AG04450 (cell line): ENCODE data around the gene EEIG1. TPM values are rescaled to one million over a fixed set of nuclear protein-coding genes. Genes with fewer than 3 reads are reported as not detected.

Experiments
- CTCF ChIA-PET: fragments of 300-600, 350-600 bp; formaldehyde crosslinking; extraction: SDS; loops from one replicate; lab custom pipeline; 2022; ENCODE audit warnings: antibody characterized with exemption, inconsistent platforms; lab: Charles Lee
- POLR2A ChIA-PET: fragments of 350-600 bp; formaldehyde crosslinking; extraction: SDS; loops from one replicate; lab custom pipeline; 2021; ENCODE audit warnings: antibody characterized with exemption, inconsistent platforms; lab: Yijun Ruan, JAX
- DNase-seq: peaks from one replicate; pipeline ENCODE4 v3.0.0-alpha.2; 2011; ENCODE audit warnings: low read depth, low spot score
- H3K27ac ChIP-seq: one replicate; pipeline ENCODE4 v1.5.1; 2012; ENCODE audit warnings: low read depth, low read length, control low read depth
- H3K27me3 ChIP-seq: one replicate; pipeline ENCODE4 v1.6.0; 2012; ENCODE audit warnings: low read length; ENCODE audit not compliant: control insufficient read depth, insufficient read depth
- H3K4me3 ChIP-seq: 2 replicates; pipeline ENCODE4 v1.5.1; 2011; ENCODE audit warnings: mild to moderate bottlenecking, low read depth, low read length, control low read depth
- H3K9me3 ChIP-seq: 2 replicates; pipeline ENCODE4 v1.5.1; 2012; ENCODE audit warnings: low read length; ENCODE audit not compliant: control insufficient read depth, insufficient read depth
- polyA plus RNA-seq: library from polyadenylated mRNA; depleted of rRNA; stranded (reverse); fragments of >200 nt; gene quantifications from 2 replicates; pipeline ENCODE4 v1.2.3, GENCODE V29; 2011
- TF ChIP-seq, protein P1 (sequence below): IDR thresholded peaks from 2 replicates; pipeline ENCODE4 v1.5.1; 2011; ENCODE audit warnings: low read depth, low read length, control low read depth, inconsistent platforms

Gene EEIG1
- polyA plus RNA-seq, 1 experiment = 8.3 TPM

DNA sequence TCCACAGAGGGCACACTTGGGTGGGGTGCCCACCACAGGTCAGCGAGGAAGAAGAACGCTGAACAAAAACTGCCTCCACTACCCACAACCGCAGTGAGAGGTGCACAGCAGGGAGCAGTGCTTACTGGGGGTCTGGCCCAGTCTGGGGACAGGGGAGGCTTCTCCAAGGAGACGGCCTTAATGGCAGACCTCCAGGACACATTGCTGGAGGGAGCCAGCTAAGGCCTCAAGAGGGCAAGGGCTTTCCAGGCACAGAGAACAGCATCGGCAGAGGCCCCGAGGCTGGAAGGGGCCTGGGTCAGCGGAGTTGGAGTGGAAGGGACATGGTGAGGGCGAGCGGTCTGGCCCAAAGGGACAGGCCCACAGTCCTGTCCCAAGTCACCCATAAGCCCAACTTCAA lies 34.8 kb downstream of the EEIG1 start:
- no peak overlapping the region for H3K27ac ChIP-seq
- H3K27me3 ChIP-seq = no peaks in the 10 kb centered on the region
- no peak overlapping the region for H3K4me3 ChIP-seq
- ChIA-PET CTCF (interaction anchor here (1.3 to 2.8 kb wide), 2 partner anchors 17 to 172 kb away, joined by 5 to 14 read pairs; no protein-coding TSS in a partner anchor), POLR2A (no interaction called here)
- H3K9me3 ChIP-seq = no peaks in the 10 kb centered on the region
- TF ChIP-seq, protein P1, sequence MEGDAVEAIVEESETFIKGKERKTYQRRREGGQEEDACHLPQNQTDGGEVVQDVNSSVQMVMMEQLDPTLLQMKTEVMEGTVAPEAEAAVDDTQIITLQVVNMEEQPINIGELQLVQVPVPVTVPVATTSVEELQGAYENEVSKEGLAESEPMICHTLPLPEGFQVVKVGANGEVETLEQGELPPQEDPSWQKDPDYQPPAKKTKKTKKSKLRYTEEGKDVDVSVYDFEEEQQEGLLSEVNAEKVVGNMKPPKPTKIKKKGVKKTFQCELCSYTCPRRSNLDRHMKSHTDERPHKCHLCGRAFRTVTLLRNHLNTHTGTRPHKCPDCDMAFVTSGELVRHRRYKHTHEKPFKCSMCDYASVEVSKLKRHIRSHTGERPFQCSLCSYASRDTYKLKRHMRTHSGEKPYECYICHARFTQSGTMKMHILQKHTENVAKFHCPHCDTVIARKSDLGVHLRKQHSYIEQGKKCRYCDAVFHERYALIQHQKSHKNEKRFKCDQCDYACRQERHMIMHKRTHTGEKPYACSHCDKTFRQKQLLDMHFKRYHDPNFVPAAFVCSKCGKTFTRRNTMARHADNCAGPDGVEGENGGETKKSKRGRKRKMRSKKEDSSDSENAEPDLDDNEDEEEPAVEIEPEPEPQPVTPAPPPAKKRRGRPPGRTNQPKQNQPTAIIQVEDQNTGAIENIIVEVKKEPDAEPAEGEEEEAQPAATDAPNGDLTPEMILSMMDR = no peak
- DNase-seq = no peak

GRCh38 chr9:127945338-127945737 lies 35.5 kb downstream of the EEIG1 start:
- H3K9me3 ChIP-seq = no peaks in the 10 kb centered on the region
- no peak overlapping the region for H3K4me3 ChIP-seq
- POLR2A ChIA-PET = no interaction called here
- no peak for DNase-seq
- H3K27ac ChIP-seq = no peak overlapping the region
- H3K27me3 ChIP-seq = no peaks in the 10 kb centered on the region
- TF ChIP-seq, protein P1 = no peak
- CTCF ChIA-PET = interaction anchor here (4.0 kb wide), 1 partner anchor 171 kb away, joined by 85 read pairs; no protein-coding TSS in a partner anchor

DNA sequence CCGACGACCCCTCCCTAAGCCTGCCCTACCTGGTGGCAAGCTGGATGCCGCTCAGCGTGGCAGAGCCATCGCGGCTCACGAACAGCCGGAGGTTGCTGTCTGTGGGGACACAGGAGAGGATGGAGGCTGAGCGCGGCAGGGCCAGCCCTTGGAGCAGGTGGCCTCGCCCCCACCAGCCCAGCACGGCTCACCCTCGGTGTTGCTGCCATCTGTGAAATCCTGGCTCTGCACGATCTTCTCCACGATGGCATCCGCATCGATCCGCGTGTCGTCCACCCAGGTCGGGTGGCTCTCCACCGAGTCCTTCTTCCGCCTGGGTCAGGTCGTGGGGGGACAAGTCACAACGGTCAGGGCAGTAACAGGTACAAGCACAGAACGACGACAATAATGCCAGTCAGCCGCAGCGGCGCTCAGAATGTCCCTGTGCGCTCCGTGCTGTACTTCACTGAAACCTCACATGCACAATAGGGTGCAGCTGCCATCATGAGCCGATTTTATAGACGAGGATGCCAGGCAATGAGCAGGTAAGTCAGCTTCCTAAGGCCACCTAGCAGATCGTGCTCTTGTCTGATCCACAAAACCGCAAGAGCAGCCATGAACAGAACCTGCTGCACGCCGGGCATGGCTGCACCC lies 36.1 kb downstream of the EEIG1 start:
- ChIA-PET POLR2A (interaction anchor here (1.5 kb wide), 1 partner anchor 36 kb away, joined by 8 read pairs; the partner anchor contains the start of gene EEIG1), CTCF (interaction anchor here (0.9 to 4.6 kb wide), 14 partner anchors 8 to 172 kb away, joined by 3 to 85 read pairs (median 14); no protein-coding TSS in a partner anchor)
- no peak for DNase-seq
- Histone ChIP-seq H3K27ac (no peak overlapping the region), H3K27me3 (no peaks in the 10 kb centered on the region), H3K4me3 (no peak overlapping the region), H3K9me3 (no peaks in the 10 kb centered on the region)
- TF ChIP-seq, protein P1 = no peak

DNA sequence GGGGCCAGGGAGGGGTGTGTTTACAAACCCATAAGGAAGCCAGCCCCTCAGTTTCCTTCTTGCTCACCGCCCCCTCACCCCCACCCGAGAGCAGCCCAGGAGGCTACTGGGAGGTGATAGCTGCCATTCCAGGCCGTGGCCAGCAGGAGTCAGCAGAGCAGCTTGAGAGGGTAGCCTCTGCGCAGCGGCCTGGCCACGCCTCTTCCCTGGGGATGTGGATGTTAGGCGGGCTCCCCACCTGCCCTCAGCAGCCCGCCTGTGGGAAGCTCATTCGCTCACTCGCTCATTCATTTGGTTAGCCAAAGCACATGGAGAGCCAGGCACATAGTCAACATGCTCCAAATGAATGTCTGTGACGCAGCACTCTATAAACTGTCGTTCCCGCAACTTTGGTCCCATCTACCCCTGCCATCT lies 37.1 kb downstream of the EEIG1 start:
- POLR2A ChIA-PET = interaction anchor here (0.6 to 1.5 kb wide), 4 partner anchors 37 to 164 kb away, joined by 3 to 8 read pairs (median 4); partner anchors contain the start of gene EEIG1
- Histone ChIP-seq H3K27ac (no peak overlapping the region), H3K9me3 (no peaks in the 10 kb centered on the region), H3K27me3 (no peaks in the 10 kb centered on the region), H3K4me3 (no peak overlapping the region)
- CTCF ChIA-PET = interaction anchor here (0.7 to 4.6 kb wide), 35 partner anchors 8 to 209 kb away, joined by 3 to 85 read pairs (median 7); partner anchors contain the start of genes NAIF1, SLC25A25 and TOR2A
- DNase-seq = no peak
- TF ChIP-seq, protein P1 = peak; percentile 96
